ENCODE measurements around the gene OPTN.

The OPTN gene

GRCh38 chr10:13120786-13121499 lies 21.0 kb downstream of the OPTN start:
- DNase-seq (ENCODE audit: low spot score): no peak
- TF ChIP-seq CTCF (IDR thresholded peaks at IDR 0.05): no peak
- H3K27ac ChIP-seq: no peak overlapping the region
- no peak overlapping the region for H3K4me3 ChIP-seq

GRCh38 chr10:13121500-13121854 lies 21.5 kb downstream of the OPTN start:
- no peak overlapping the region for H3K4me3 ChIP-seq
- H3K27ac ChIP-seq: no peak overlapping the region
- no peak for TF ChIP-seq CTCF (IDR thresholded peaks at IDR 0.05)
- no peak for DNase-seq (ENCODE audit: low spot score)

- no peak overlapping the region for H3K4me3 ChIP-seq
- no peak for DNase-seq (ENCODE audit: low spot score)
- H3K27ac ChIP-seq: no peak overlapping the region
- TF ChIP-seq CTCF (IDR thresholded peaks at IDR 0.05): no peak
Observed at GRCh38 chr10:13136651-13137050, 36.7 kb downstream of the OPTN start.

GRCh38 chr10:13139150-13139549 lies 39.2 kb downstream of the OPTN start:
- no peak overlapping the region for H3K4me3 ChIP-seq
- no peak for TF ChIP-seq CTCF (IDR thresholded peaks at IDR 0.05)
- DNase-seq (ENCODE audit: low spot score): no peak
- H3K27ac ChIP-seq: no peak overlapping the region

GRCh38 chr10:13139676-13140075 lies 39.7 kb downstream of the OPTN start:
- TF ChIP-seq CTCF (IDR thresholded peaks at IDR 0.05): no peak
- no peak for DNase-seq (ENCODE audit: low spot score)
- no peak overlapping the region for H3K27ac ChIP-seq
- H3K4me3 ChIP-seq: no peak overlapping the region

- no peak for DNase-seq (ENCODE audit: low spot score)
- Histone ChIP-seq H3K27ac (no peak overlapping the region), H3K4me3 (no peak overlapping the region)
- TF ChIP-seq CTCF (IDR thresholded peaks at IDR 0.05): no peak
Observed at GRCh38 chr10:13140627-13141190, 40.7 kb downstream of the OPTN start.

GRCh38 chr10:13143766-13144165 lies 43.8 kb downstream of the OPTN start:
- DNase-seq (ENCODE audit: low spot score): no peak
- H3K4me3 ChIP-seq: no peak overlapping the region
- H3K27ac ChIP-seq: no peak overlapping the region
- TF ChIP-seq CTCF (IDR thresholded peaks at IDR 0.05): no peak

Measured in coronary artery (tissue), 2 donors.